Naive thymus-derived CD4-positive, alpha-beta T cell (primary cell): Measurements from ENCODE around the gene CCNA1. TPM values are rescaled to one million over a fixed set of nuclear protein-coding genes. Genes with fewer than 3 reads are reported as not detected.

ENCODE experiments used
- ATAC-seq: fragments of 150-1000 bp; cut with Tn5 transposase; 2 replicates; pipeline ENCODE4 v1.10.0; 2021; ENCODE audit warnings: mild to moderate bottlenecking, moderate library complexity
- CTCF ChIA-PET: fragments of 350-600 bp; sonication (Branson Sonifier 250); formaldehyde crosslinking; loops from one replicate; lab custom pipeline; 2021; ENCODE audit warnings: antibody characterized with exemption; lab: Charles Lee
- POLR2A ChIA-PET: fragments of 350-600 bp; sonication (Branson Sonifier 250); formaldehyde crosslinking; loops from one replicate; lab custom pipeline; 2021; ENCODE audit warnings: antibody characterized with exemption, inconsistent platforms; lab: Charles Lee
- DNase-seq, 9 donors: peaks; one replicate each; pipeline versions ENCODE4 v3.0.0 to v3.0.0-alpha.2; 2020 to 2022; ENCODE audit warnings: mixed read lengths in 1 of 9
- H3K27ac ChIP-seq: one replicate; pipeline ENCODE4 v1.7.0; 2013; ENCODE audit warnings: mild to moderate bottlenecking, low read depth, low read length, moderate library complexity
- H3K27me3 ChIP-seq, 2 donors: one replicate each; pipeline ENCODE4 v1.7.0; 2013; ENCODE audit warnings: low read length in 2 of 2, mild to moderate bottlenecking in 2 of 2, moderate library complexity in 2 of 2; ENCODE audit not compliant: control insufficient read depth in 2 of 2, insufficient read depth in 2 of 2
- H3K36me3 ChIP-seq, 3 experiments: 1 replicate in 2 of 3; 2 replicates in 1 of 3; pipeline ENCODE4 v1.7.0; 2013; ENCODE audit warnings: low read length in 3 of 3, mild to moderate bottlenecking in 3 of 3, moderate library complexity in 1 of 3; ENCODE audit not compliant: insufficient read depth in 3 of 3, control insufficient read depth in 2 of 3
- H3K4me1 ChIP-seq, 2 donors: one replicate each; pipeline ENCODE4 v1.7.0; 2013; ENCODE audit warnings: low read length in 2 of 2, mild to moderate bottlenecking in 2 of 2, moderate library complexity in 1 of 2; ENCODE audit not compliant: control insufficient read depth in 2 of 2, insufficient read depth in 2 of 2
- H3K4me3 ChIP-seq: 2 replicates; pipeline ENCODE4 v1.7.0; 2013; ENCODE audit warnings: mild to moderate bottlenecking, low read length
- H3K9me3 ChIP-seq, 3 experiments: 1 replicate in 2 of 3; 2 replicates in 1 of 3; pipeline ENCODE4 v1.7.0; 2013; ENCODE audit warnings: low read length in 3 of 3; ENCODE audit not compliant: control insufficient read depth in 2 of 3
- H3K27ac Mint-ChIP-seq, 9 donors: one replicate each; pipeline ENCODE4 v1.8.0; 2020 to 2022; ENCODE audit warnings: mixed read lengths in 9 of 9, mild to moderate bottlenecking in 8 of 9, moderate library complexity in 5 of 9, inconsistent platforms in 2 of 9
- H3K27me3 Mint-ChIP-seq, 5 donors: one replicate each; pipeline ENCODE4 v1.8.0; 2021 to 2022; ENCODE audit warnings: mixed read lengths in 5 of 5, mild to moderate bottlenecking in 1 of 5
- H3K36me3 Mint-ChIP-seq, 5 donors: one replicate each; pipeline ENCODE4 v1.8.0; 2020 to 2022; ENCODE audit warnings: mixed read lengths in 5 of 5, mild to moderate bottlenecking in 3 of 5, inconsistent platforms in 1 of 5
- H3K4me1 Mint-ChIP-seq, 7 donors: one replicate each; pipeline ENCODE4 v1.8.0; 2020 to 2022; ENCODE audit warnings: mixed read lengths in 7 of 7, mild to moderate bottlenecking in 3 of 7, inconsistent platforms in 1 of 7
- H3K4me3 Mint-ChIP-seq, 10 donors: one replicate each; pipeline ENCODE4 v1.8.0; 2020 to 2022; ENCODE audit warnings: mild to moderate bottlenecking in 10 of 10, mixed read lengths in 10 of 10, moderate library complexity in 6 of 10, inconsistent platforms in 2 of 10
- H3K9me3 Mint-ChIP-seq, 11 donors: one replicate each; pipeline ENCODE4 v1.8.0; 2020 to 2022; ENCODE audit warnings: mixed read lengths in 11 of 11, mild to moderate bottlenecking in 4 of 11, inconsistent platforms in 1 of 11, moderate library complexity in 1 of 11
- intact Hi-C, 2 donors: fragments of 100-400 bp; cut with micrococcal nuclease; formaldehyde crosslinking; loops; one replicate each; pipeline ENCODE4 v1.15.1; 2023
- polyA plus RNA-seq, 2 donors: library from polyadenylated mRNA; unstranded; fragments of 300-500 nt; fragmentation: Illumina TruSeq; gene quantifications; one replicate each; pipeline ENCODE4 v1.2.3, GENCODE V29; 2021
- total RNA-seq, 6 experiments: library from RNA in 5 of 6; stranded (reverse) in 5 of 6; gene quantifications; 1 replicate in 5 of 6; 2 replicates in 1 of 6; pipeline ENCODE4 v1.2.3 and lab custom pipeline; 2021 to 2026

Gene CCNA1
- total and polyA plus RNA-seq, 7 experiments from 2014 or later: 0.22 to 5.0 (median 0.69) TPM; not detected in 4

GRCh38 chr13:36430247-36431203 lies 1.8 kb upstream of the CCNA1 start:
- H3K4me1 ChIP-seq: no peaks in the 10 kb centered on the region
- no peak for DNase-seq
- peaks cover 0 to 17% (median 4%) of the 10 kb centered on the region in 11 donors for H3K9me3 Mint-ChIP-seq
- H3K9me3 ChIP-seq: no peaks in the 10 kb centered on the region
- intact Hi-C loops: loop anchor here in 1 of 2 donors (5.0 kb wide), 1 partner anchor 387 kb away; the partner anchor contains the start of gene RFXAP
- H3K36me3 ChIP-seq: no peaks in the 10 kb centered on the region
- CTCF ChIA-PET: no interaction called here
- H3K27ac Mint-ChIP-seq: no peak overlapping the region
- H3K36me3 Mint-ChIP-seq: peaks cover 0 to 4% (median 0%) of the 10 kb centered on the region in 5 donors
- peaks cover 65 to 82% (median 73%) of the 10 kb centered on the region in 5 donors for H3K27me3 Mint-ChIP-seq
- no peak overlapping the region for H3K27ac ChIP-seq
- ATAC-seq: no peak
- H3K4me3 Mint-ChIP-seq: peak overlapping the region in 6 of 10 donors; percentile 5 to 73 (median 31)
- POLR2A ChIA-PET: no interaction called here
- peaks cover 0 to 29% (median 15%) of the 10 kb centered on the region in 7 donors for H3K4me1 Mint-ChIP-seq
- no peak overlapping the region for H3K4me3 ChIP-seq
- H3K27me3 ChIP-seq: peaks cover 0 to 15% of the 10 kb centered on the region in 2 donors

DNA sequence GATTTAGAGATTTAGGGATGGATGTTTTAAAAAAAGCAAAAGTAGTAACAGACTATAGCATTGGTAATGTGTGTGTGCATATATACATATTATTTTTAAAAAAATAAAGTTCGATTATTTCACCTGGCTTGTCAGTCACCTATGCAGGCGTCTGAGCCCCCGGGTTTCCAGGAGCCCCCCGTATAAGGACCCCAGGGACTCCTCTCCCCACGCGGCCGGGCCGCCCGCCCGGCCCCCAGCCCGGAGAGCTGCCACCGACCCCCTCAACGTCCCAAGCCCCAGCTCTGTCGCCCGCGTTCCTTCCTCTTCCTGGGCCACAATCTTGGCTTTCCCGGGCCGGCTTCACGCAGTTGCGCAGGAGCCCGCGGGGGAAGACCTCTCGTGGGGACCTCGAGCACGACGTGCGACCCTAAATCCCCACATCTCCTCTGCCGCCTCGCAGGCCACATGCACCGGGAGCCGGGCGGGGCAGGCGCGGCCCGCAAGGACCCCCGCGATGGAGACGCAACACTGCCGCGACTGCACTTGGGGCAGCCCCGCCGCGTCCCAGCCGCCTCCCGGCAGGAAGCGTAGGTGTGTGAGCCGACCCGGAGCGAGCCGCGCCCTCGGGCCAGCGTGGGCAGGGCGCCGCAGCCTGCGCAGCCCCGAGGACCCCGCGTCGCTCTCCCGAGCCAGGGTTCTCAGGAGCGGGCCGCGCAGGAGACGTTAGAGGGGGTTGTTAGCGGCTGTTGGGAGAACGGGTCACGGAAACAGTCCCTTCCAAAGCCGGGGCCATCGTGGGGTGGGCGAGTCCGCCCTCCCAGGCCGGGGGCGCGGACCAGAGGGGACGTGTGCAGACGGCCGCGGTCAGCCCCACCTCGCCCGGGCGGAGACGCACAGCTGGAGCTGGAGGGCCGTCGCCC lies 840 bp upstream of the CCNA1 start:
- ATAC-seq: peak; percentile 18
- CTCF ChIA-PET: no interaction called here
- H3K4me1 ChIP-seq: no peaks in the 10 kb centered on the region
- Mint-ChIP-seq H3K36me3 (peaks cover 0 to 3% (median 0%) of the 10 kb centered on the region in 5 donors), H3K27me3 (peaks cover 65 to 82% (median 72%) of the 10 kb centered on the region in 5 donors), H3K4me1 (peaks cover 0 to 29% (median 15%) of the 10 kb centered on the region in 7 donors), H3K27ac (no peak overlapping the region), H3K4me3 (peak overlapping the region in 6 of 10 donors; percentile 10 to 73 (median 36)), H3K9me3 (peaks cover 0 to 10% (median 0%) of the 10 kb centered on the region in 11 donors)
- H3K27ac ChIP-seq: no peak overlapping the region
- POLR2A ChIA-PET: no interaction called here
- DNase-seq: peak in 1 of 9 donors; percentile 67
- intact Hi-C loops: loop anchor here in 1 of 2 donors (5.0 kb wide), 1 partner anchor 386 kb away; the partner anchor contains the start of gene RFXAP
- H3K36me3 ChIP-seq: no peaks in the 10 kb centered on the region
- peaks cover 0 to 15% of the 10 kb centered on the region in 2 donors for H3K27me3 ChIP-seq
- H3K4me3 ChIP-seq: no peak overlapping the region
- no peaks in the 10 kb centered on the region for H3K9me3 ChIP-seq

DNA sequence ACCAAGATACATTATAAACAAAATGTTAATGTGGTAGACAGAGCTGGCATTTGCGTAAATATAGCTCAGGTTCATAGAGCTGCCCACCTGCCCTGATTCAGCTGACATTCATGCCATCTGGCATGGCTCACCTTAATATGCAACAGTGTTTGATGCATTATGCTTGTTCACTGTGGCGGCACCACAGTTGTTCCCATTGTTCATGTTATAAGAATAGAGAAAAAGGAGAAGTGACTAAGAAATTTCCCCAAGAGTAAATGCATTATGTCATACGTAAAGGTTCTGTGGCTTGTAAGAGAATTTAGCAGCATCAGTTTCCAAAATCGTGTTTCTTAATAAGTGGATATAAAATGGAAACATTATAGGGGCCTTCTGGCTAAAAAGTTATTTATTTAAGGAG lies 4.5 kb downstream of the CCNA1 start:
- no peaks in the 10 kb centered on the region for H3K4me1 ChIP-seq
- ChIA-PET POLR2A (interaction anchor here (0.7 kb wide), 1 partner anchor 8 kb away, joined by 3 read pairs; no protein-coding TSS in a partner anchor), CTCF (no interaction called here)
- no peaks in the 10 kb centered on the region for H3K9me3 ChIP-seq
- H3K4me3 ChIP-seq: no peak overlapping the region
- H3K9me3 Mint-ChIP-seq: peaks cover 0 to 5% (median 0%) of the 10 kb centered on the region in 11 donors
- peaks cover 0 to 3% (median 0%) of the 10 kb centered on the region in 5 donors for H3K36me3 Mint-ChIP-seq
- no peaks in the 10 kb centered on the region for H3K36me3 ChIP-seq
- H3K27ac ChIP-seq: no peak overlapping the region
- peaks cover 5 to 32% (median 16%) of the 10 kb centered on the region in 7 donors for H3K4me1 Mint-ChIP-seq
- no peak overlapping the region for H3K27ac Mint-ChIP-seq
- intact Hi-C loops: no loop called here
- H3K27me3 ChIP-seq: peaks cover 0 to 4% of the 10 kb centered on the region in 2 donors
- no peak overlapping the region for H3K4me3 Mint-ChIP-seq
- ATAC-seq: peak; percentile 54
- peaks cover 23 to 46% (median 44%) of the 10 kb centered on the region in 5 donors for H3K27me3 Mint-ChIP-seq
- no peak for DNase-seq

DNA sequence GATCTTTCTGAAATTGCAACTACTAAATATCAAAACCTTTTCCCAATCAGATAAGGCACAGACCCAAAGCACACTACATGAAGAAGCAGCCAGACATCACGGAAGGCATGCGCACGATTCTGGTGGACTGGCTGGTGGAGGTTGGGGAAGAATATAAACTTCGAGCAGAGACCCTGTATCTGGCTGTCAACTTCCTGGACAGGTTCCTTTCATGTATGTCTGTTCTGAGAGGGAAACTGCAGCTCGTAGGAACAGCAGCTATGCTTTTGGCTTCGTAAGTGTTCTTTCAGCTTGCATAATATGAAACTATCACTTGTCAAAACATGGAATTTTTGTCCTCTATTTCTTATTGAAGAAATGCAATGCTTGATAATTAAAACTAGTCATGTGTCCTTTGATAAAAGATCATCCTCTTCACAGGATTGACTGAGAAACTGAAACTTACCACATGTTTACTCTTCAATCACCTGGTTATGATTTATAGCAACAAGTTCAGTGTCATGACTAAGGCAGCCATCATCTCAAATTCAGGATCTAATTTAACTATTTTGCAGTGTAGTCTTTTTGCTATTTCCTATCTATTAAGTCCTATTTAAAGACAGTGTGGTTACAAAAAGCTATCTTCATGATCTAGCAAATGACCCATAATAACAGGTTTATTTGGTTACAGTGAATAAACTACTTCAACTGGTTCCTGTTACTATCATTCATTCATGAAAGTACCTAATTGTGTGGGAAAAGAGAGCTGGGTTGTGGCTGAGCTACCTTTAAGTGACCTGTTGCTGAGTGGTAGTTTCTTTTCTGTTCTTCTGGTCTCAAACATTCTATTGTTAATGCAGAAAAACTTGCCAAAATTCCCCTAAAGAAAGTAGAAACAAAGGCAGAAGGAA lies 6.5 kb downstream of the CCNA1 start:
- ChIA-PET CTCF (interaction anchor here (1.5 kb wide), 1 partner anchor 20 kb away, joined by 4 read pairs; no protein-coding TSS in a partner anchor), POLR2A (no interaction called here)
- Mint-ChIP-seq H3K4me3 (peak overlapping the region in 6 of 10 donors; percentile 33 to 71 (median 46)), H3K27ac (peak overlapping the region in 3 of 9 donors; percentile 4 to 81 (median 23)), H3K9me3 (peaks cover 0 to 3% (median 0%) of the 10 kb centered on the region in 11 donors), H3K4me1 (peaks cover 0 to 23% (median 10%) of the 10 kb centered on the region in 7 donors), H3K27me3 (peaks cover 7 to 31% (median 29%) of the 10 kb centered on the region in 5 donors), H3K36me3 (peaks cover 0 to 7% (median 0%) of the 10 kb centered on the region in 5 donors)
- H3K9me3 ChIP-seq: no peaks in the 10 kb centered on the region
- intact Hi-C loops: no loop called here
- no peak overlapping the region for H3K4me3 ChIP-seq
- no peak for DNase-seq
- H3K27me3 ChIP-seq: no peaks in the 10 kb centered on the region
- ATAC-seq: no peak
- H3K27ac ChIP-seq: no peak overlapping the region
- no peaks in the 10 kb centered on the region for H3K36me3 ChIP-seq
- no peaks in the 10 kb centered on the region for H3K4me1 ChIP-seq

DNA sequence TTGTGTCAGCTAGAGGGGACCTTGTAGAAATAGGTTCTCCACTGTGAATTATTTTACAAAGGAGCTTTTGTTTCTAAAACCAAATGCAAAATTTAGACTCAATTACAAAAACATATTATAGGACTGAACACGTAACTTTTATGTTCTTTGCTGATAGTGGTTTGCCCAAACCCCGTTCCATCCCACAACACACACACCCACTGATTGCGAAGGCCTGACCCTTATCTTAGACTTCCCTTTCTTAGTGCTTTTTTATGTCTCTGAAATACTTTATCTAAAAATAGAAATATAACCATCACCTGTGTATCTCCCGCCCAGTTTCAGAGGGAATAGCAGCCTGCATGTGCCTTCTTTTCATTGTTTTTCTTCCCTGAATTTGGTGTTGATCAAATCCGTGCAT lies 13.0 kb downstream of the CCNA1 start:
- H3K36me3 Mint-ChIP-seq: peaks cover 0 to 4% (median 0%) of the 10 kb centered on the region in 5 donors
- H3K27ac Mint-ChIP-seq: peak overlapping the region in 1 of 9 donors; percentile 3
- no peaks in the 10 kb centered on the region for H3K4me1 ChIP-seq
- peaks cover 0 to 3% (median 0%) of the 10 kb centered on the region in 7 donors for H3K4me1 Mint-ChIP-seq
- ATAC-seq (peak; percentile 54), DNase-seq (no peak)
- H3K27me3 ChIP-seq: no peaks in the 10 kb centered on the region
- intact Hi-C loops: no loop called here
- ChIA-PET POLR2A (interaction anchor here (0.5 kb wide), 1 partner anchor 9 kb away, joined by 3 read pairs; no protein-coding TSS in a partner anchor), CTCF (no interaction called here)
- no peak overlapping the region for H3K4me3 Mint-ChIP-seq
- H3K27ac ChIP-seq: no peak overlapping the region
- H3K36me3 ChIP-seq: no peaks in the 10 kb centered on the region
- H3K27me3 Mint-ChIP-seq: peaks cover 0 to 27% (median 16%) of the 10 kb centered on the region in 5 donors
- no peak overlapping the region for H3K4me3 ChIP-seq
- peaks cover 0 to 1% (median 0%) of the 10 kb centered on the region in 11 donors for H3K9me3 Mint-ChIP-seq
- H3K9me3 ChIP-seq: no peaks in the 10 kb centered on the region
